ENCODE results near the gene CFB. TPM values are rescaled to one million over a fixed set of nuclear protein-coding genes. Genes with fewer than 3 reads are reported as not detected.

CFB gene
- total RNA-seq, 1 experiment from 2014 or later: 1.4 TPM

DNA sequence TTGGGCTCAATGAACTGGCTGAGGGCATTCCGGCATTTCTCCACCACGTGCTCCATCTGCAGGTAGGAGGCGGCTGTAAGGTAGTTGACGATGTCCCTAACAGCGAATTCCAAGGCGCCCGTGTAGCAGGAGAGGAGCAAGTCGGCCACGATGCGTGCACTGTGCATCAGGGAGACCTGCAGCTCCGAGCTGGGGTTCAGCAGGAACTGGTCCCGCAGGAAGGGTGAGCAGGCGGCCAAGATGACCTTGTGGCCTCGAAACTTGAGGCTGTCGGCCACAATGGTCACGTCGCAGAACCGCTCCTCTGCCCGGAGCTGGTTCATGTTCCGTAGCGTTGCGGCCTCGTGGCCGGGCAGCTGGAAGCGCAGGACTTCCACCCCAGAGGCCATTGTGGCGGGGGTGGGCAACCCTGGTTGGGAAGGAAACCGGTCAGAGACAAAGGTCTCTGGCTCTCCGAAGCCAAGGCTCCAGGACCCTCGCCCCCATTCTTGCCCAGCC, 44.9 kb upstream of the CFB start (continued):
- TF ChIP-seq NR2C2 (CRISPR knock-in tag; IDR thresholded peaks at IDR 0.05) (no peak), ZNF416 (CRISPR knock-in tag; IDR thresholded peaks at IDR 0.05) (no peak)
- TF ChIP-seq, protein P1, sequence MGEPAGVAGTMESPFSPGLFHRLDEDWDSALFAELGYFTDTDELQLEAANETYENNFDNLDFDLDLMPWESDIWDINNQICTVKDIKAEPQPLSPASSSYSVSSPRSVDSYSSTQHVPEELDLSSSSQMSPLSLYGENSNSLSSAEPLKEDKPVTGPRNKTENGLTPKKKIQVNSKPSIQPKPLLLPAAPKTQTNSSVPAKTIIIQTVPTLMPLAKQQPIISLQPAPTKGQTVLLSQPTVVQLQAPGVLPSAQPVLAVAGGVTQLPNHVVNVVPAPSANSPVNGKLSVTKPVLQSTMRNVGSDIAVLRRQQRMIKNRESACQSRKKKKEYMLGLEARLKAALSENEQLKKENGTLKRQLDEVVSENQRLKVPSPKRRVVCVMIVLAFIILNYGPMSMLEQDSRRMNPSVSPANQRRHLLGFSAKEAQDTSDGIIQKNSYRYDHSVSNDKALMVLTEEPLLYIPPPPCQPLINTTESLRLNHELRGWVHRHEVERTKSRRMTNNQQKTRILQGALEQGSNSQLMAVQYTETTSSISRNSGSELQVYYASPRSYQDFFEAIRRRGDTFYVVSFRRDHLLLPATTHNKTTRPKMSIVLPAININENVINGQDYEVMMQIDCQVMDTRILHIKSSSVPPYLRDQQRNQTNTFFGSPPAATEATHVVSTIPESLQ (CRISPR knock-in tag; IDR thresholded peaks at IDR 0.05): no peak

DNA sequence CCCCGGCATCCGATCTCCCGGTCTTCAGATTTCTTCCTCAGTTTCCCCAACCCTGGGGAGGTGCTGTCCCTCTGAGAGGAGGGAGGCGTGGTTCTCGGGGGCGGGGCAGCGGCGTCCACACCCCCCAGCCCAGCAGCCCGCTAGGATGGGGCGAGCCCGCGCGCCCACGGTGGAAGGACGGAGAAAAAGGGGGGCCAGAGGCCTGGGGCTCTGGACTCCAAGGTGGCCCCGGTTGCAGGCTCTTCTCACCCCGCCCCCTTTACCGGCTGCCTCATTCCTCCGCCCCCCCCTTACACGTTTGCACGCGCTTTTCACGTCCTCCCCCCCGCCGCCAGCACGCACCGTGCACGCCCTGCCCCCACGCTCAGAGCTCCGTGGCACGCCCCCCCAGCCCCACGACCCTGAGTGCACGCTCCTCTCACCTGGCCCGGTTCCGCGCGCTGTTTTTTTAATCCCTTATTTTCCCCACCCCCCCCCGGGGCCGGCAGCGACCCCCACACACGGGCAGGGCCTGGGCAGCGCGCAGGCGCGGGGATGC, 44.4 kb upstream of the CFB start:
- ATAC-seq: 0 out of 2 replicates have a peak, but pooled peaks have one; percentile 1
- no peaks in the 10 kb centered on the region for H3K9me3 Mint-ChIP-seq
- POLR2A ChIA-PET: no interaction called here
- peak; percentile 36 for DNase-seq (ENCODE audit: low spot score)
- CTCF ChIA-PET: interaction anchor here (0.6 to 1.4 kb wide), 4 partner anchors 22 to 51 kb away, joined by 3 to 10 read pairs (median 6); partner anchors contain the start of gene NEU1
- H3K4me1 Mint-ChIP-seq: peaks cover 25% of the 10 kb centered on the region
- no peak overlapping the region for H3K27ac Mint-ChIP-seq
- TF ChIP-seq ETV6 (CRISPR knock-in tag; IDR thresholded peaks at IDR 0.05): no peak
- TF ChIP-seq NR1H2 (CRISPR knock-in tag; IDR thresholded peaks at IDR 0.05): no peak
- TF ChIP-seq RELA (CRISPR knock-in tag; IDR thresholded peaks at IDR 0.05; ENCODE audit: borderline replicate concordance): no peak
- TF ChIP-seq NFE2L1 (CRISPR knock-in tag; IDR thresholded peaks at IDR 0.05): no peak
- TF ChIP-seq, protein P2, sequence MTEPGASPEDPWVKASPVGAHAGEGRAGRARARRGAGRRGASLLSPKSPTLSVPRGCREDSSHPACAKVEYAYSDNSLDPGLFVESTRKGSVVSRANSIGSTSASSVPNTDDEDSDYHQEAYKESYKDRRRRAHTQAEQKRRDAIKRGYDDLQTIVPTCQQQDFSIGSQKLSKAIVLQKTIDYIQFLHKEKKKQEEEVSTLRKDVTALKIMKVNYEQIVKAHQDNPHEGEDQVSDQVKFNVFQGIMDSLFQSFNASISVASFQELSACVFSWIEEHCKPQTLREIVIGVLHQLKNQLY (CRISPR knock-in tag; IDR thresholded peaks at IDR 0.05): no peak
- TF ChIP-seq CREB1 (CRISPR knock-in tag; IDR thresholded peaks at IDR 0.05): no peak
- TF ChIP-seq, protein P3, sequence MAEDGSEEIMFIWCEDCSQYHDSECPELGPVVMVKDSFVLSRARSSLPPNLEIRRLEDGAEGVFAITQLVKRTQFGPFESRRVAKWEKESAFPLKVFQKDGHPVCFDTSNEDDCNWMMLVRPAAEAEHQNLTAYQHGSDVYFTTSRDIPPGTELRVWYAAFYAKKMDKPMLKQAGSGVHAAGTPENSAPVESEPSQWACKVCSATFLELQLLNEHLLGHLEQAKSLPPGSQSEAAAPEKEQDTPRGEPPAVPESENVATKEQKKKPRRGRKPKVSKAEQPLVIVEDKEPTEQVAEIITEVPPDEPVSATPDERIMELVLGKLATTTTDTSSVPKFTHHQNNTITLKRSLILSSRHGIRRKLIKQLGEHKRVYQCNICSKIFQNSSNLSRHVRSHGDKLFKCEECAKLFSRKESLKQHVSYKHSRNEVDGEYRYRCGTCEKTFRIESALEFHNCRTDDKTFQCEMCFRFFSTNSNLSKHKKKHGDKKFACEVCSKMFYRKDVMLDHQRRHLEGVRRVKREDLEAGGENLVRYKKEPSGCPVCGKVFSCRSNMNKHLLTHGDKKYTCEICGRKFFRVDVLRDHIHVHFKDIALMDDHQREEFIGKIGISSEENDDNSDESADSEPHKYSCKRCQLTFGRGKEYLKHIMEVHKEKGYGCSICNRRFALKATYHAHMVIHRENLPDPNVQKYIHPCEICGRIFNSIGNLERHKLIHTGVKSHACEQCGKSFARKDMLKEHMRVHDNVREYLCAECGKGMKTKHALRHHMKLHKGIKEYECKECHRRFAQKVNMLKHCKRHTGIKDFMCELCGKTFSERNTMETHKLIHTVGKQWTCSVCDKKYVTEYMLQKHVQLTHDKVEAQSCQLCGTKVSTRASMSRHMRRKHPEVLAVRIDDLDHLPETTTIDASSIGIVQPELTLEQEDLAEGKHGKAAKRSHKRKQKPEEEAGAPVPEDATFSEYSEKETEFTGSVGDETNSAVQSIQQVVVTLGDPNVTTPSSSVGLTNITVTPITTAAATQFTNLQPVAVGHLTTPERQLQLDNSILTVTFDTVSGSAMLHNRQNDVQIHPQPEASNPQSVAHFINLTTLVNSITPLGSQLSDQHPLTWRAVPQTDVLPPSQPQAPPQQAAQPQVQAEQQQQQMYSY (CRISPR knock-in tag; IDR thresholded peaks at IDR 0.05): no peak
- TF ChIP-seq, protein P4, sequence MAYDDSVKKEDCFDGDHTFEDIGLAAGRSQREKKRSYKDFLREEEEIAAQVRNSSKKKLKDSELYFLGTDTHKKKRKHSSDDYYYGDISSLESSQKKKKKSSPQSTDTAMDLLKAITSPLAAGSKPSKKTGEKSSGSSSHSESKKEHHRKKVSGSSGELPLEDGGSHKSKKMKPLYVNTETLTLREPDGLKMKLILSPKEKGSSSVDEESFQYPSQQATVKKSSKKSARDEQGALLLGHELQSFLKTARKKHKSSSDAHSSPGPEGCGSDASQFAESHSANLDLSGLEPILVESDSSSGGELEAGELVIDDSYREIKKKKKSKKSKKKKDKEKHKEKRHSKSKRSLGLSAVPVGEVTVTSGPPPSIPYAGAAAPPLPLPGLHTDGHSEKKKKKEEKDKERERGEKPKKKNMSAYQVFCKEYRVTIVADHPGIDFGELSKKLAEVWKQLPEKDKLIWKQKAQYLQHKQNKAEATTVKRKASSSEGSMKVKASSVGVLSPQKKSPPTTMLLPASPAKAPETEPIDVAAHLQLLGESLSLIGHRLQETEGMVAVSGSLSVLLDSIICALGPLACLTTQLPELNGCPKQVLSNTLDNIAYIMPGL (CRISPR knock-in tag; IDR thresholded peaks at IDR 0.05): 0 out of 2 replicates have a peak, but pooled peaks have one; percentile 43
- 0 out of 2 replicates have a peak, but pooled peaks have one; percentile 37 for TF ChIP-seq PRRX2 (CRISPR knock-in tag; IDR thresholded peaks at IDR 0.05)
- TF ChIP-seq ZBTB43 (CRISPR knock-in tag; IDR thresholded peaks at IDR 0.05): peak; percentile 53; the same call in 1 of the 2 replicates
- H3K27me3 Mint-ChIP-seq (ENCODE audit: low read depth): peaks cover 5% of the 10 kb centered on the region
- H3K36me3 Mint-ChIP-seq: peaks cover 1% of the 10 kb centered on the region; the same call in 1 of the 2 replicates
- peak overlapping the region; percentile 64 for H3K4me3 Mint-ChIP-seq
